Epithelial cell of esophagus (primary cell): ENCODE data around the gene STRA6.
A peak's percentile ranks its signal among the peaks of the same experiment; 100 is the strongest.

Experiments
- DNase-seq: peaks from one replicate; pipeline ENCODE4 v3.0.0; 2010; ENCODE audit warnings: low read depth
- H3K4me3 ChIP-seq: 2 replicates; pipeline ENCODE4 v1.5.1; 2011; ENCODE audit warnings: mild to moderate bottlenecking, low read length, control low read depth
- CTCF ChIP-seq: IDR thresholded peaks from 2 replicates; pipeline ENCODE4 v1.5.1; 2011; ENCODE audit warnings: low read depth, mild to moderate bottlenecking, low read length, control low read depth, inconsistent platforms; ENCODE audit not compliant: insufficient read depth; ENCODE audit errors: missing control alignments

STRA6 gene

DNA sequence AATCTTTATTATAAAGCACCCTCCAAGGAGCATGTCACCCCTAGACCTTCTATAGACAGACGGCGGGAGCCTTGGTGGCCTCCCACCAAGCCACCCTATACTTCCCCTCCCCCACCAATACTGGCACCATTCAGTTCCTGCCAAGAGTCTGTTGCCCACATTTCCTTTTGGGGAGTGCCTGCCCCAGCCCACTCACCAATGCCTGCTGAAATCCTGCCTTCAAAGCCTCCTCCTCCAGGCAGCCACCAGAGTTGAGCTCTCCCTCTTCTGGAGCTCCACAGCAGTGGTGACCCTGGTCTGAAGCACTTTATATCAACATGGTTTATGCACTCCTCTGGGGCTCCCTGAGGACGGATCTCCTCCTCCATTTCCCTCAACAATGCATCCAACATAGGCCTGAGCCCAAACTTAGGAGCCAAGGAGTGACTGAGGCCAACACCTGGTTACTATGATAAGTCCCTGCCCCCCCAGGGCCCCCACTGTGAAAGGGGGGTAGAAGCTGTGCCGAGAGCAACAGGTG, 42.3 kb upstream of the STRA6 start:
- TF ChIP-seq CTCF, result no peak
- no peak overlapping the region for H3K4me3 ChIP-seq
- no peak for DNase-seq

DNA sequence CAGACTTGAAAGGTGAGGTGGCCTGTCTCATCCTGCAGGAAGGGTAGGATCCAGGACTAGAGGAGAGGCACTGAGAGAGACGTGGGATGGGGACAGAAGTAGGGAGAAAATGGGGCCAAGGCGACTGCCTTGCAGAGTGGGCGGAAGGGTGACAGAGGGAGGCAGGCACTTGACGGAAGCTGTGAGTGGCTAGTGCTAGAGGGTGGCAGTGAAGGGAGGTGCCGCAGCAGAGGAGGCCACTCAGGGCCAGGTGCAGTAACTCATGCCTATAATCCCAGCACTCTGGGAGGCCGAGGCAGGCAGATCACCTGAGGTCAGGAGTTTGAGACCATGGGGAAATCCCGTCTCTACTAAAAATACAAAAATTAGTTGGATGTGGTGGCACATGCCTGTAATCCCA, 40.8 kb upstream of the STRA6 start:
- no peak overlapping the region for H3K4me3 ChIP-seq
- TF ChIP-seq CTCF, result no peak
- no peak for DNase-seq

- no peak for TF ChIP-seq CTCF
- no peak for DNase-seq
- no peak overlapping the region for H3K4me3 ChIP-seq
Measured at GRCh38 chr15:74242441-74243185, 40.0 kb upstream of the STRA6 start.

GRCh38 chr15:74240897-74241614, 38.5 kb upstream of the STRA6 start:
- H3K4me3 ChIP-seq, result no peak overlapping the region
- DNase-seq, result no peak
- no peak for TF ChIP-seq CTCF

DNA sequence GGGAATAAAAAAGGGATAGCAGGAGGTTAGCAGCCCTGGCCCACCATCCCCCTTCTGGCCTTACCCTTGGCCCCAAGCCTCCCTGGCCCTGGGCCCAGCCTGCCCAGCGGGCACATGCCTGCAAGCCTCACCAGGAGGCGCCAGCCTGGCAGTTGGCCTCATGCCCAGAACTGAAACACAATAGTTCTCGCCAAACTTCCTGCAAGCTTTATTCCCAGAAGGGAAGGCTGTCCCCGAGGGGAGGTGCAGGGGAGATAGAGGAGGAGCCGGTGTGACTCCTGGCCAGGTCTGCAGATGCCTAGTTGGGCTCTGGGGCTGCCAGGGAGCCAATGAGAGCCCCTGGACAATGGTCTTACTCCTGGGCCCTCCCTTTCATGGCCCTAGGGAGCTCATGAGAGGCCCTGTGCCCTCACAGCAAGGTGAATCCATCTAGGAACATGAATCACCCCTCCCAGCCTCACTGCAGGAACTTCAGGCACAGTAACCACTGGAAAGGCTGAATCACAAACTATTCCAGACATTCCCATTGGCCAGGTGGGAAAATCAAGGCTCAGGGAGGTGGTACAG, 37.5 kb upstream of the STRA6 start:
- peak; percentile 50 for TF ChIP-seq CTCF
- H3K4me3 ChIP-seq, result no peak overlapping the region
- DNase-seq, result peak; percentile 85

GRCh38 chr15:74239051-74239705, 36.6 kb upstream of the STRA6 start:
- TF ChIP-seq CTCF, result no peak
- no peak overlapping the region for H3K4me3 ChIP-seq
- DNase-seq, result no peak
